Fibroblast of the aortic adventitia (primary cell): Measurements from ENCODE around the gene HHATL. TPM values are rescaled to one million over a fixed set of nuclear protein-coding genes. Genes with fewer than 3 reads are reported as not detected.

Source experiments
- DNase-seq: peaks from one replicate; pipeline ENCODE4 v3.0.0-alpha.2; 2010; ENCODE audit warnings: low read depth
- H3K4me3 ChIP-seq: 2 replicates; pipeline ENCODE4 v1.5.1; 2011; ENCODE audit warnings: low read depth, mild to moderate bottlenecking, control low read depth, low read length, moderate library complexity
- CTCF ChIP-seq: IDR thresholded peaks from 2 replicates; pipeline ENCODE4 v1.5.1; 2011; ENCODE audit warnings: mild to moderate bottlenecking, low read length, control low read depth, inconsistent platforms; ENCODE audit not compliant: insufficient read depth
- total RNA-seq: library from RNA; depleted of rRNA; stranded (reverse); fragments of >200 nt; gene quantifications from 2 replicates; pipeline ENCODE4 v1.2.3, GENCODE V29; 2012; ENCODE audit warnings: low replicate concordance

The HHATL gene
- total RNA-seq, 1 donor: not detected

DNA sequence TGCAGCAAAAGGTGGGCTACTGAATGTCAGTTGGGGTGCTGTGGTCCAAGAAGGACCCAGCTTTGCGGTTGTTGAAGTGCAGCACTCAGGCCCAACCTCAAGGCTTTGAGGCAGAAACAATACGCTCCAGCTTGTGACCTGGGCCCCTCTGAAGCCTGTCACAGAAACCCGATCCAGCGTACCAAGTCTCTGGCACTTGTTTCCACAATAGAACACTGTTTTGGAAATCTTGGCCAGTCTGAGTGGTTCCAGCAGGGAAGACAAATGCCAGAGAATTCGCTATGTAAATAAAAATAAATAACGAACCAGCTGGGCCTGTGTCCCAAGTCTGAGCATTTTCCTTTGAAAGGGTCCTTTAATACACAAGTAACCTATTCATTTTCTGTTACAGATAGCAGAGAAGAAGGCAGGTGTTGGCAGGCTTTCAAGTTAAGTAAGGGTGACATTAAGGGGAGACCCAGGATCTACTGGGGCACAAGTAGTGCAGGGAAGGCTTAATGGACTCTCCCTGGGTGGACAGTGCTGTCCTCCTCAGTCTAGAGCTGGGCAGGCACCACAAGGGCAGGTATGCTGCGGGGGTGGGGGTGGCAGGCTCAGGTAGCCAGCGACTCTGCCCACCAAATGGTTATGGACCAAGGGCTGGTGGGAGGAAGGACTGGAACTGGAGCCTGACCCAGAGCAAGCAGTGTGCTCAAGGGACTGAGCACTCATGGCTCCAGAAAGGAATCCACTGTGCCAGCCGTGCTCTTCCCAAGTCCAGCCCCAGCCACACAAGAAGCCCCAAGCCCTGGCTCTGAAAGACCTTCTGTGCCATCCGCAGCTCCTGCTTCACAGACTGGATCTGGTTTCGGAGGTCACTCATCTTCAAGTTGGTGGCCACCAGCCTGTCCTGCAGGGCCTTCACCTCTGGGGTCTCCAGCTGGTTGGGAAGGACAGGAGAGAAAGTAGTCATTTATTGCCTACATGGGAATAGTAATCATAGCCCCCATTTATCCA, 44.2 kb upstream of the HHATL start:
- H3K4me3 ChIP-seq: no peak overlapping the region
- no peak for DNase-seq
- TF ChIP-seq CTCF: no peak

GRCh38 chr3:42745776-42746454, 43.3 kb upstream of the HHATL start:
- no peak for DNase-seq
- TF ChIP-seq CTCF: no peak
- H3K4me3 ChIP-seq: no peak overlapping the region

DNA sequence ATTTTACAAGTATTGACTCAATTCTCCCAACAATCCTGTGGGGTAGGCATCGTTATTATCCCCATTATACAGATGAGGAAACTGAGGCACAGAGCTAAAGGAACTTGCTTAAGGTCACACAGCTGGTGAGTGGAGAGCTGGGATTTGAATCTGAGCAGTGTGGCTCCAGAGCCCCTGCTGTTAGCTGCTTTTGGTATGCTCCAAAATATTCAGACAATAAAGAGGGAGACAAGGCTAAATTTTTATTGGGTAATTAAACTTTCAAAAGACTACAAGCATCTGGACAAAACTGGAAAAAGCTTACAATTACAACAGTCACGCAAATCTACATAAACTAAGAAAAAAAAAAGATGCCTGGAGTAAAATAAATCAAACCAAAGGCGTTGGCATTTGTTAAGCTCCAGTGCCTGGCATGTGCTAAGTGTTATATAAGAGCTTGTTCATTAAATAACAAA, 42.7 kb upstream of the HHATL start:
- no peak for TF ChIP-seq CTCF
- DNase-seq: no peak
- H3K4me3 ChIP-seq: no peak overlapping the region

DNA sequence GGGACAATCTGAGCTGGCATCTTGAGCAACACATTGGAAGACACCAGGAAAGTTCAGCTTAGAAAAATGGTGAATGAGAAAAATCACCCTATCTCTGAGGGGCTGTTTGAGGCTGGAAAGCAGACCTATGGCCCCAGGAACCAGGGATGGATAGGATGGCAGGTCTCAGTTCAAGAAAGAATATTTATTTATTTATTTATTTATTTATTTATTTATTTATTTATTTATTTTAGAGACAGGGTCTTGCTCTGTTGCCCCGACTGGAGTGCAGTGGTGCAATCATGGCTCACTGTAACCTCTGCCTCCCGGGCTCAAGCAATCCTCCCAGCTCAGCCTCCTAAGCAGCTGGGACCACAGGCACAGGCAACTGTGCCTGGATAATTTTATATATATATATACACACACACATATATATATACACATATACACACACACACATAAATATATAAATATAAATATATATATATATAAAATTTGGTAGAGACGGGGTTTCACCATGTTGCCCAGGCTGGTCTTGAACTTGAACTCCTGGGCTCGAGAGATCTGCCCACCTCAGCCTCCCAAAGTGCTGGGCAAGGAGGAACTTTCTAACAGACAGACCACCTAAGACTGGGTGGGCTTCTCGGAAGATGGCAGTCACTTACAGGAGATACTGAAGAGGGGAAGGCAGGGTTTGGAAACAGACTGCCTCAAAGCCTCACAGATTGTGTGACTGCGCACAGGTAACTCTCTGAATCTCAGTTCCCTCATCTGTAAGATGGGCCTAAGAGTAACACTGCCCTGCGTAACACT, 40.8 kb upstream of the HHATL start:
- DNase-seq: no peak
- no peak for TF ChIP-seq CTCF
- no peak overlapping the region for H3K4me3 ChIP-seq

DNA sequence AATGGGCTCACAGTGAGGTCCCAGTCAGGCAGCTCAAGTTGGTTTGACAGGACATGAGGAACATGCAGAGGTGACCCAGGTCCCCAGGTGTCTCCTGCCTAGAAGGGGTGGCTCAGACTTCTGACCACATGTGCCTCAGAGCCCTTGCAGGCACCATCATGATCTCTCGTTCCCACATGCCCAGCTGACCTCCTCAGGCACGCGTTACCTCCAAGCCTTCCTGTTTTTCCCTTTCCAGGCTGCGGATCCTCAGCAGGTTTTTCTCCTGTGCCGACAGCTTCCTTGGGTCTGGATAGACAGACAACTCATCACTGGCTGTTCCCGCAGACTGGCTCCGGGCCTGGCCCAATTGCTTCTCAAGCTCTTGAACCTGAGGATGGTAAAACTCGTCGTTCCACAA, 40.1 kb upstream of the HHATL start:
- no peak overlapping the region for H3K4me3 ChIP-seq
- TF ChIP-seq CTCF: no peak
- no peak for DNase-seq

- no peak for DNase-seq
- TF ChIP-seq CTCF: no peak
- no peak overlapping the region for H3K4me3 ChIP-seq
These were observed 39.7 kb upstream of the HHATL start for GRCh38 chr3:42742259-42742658.
